ENCODE measurements around the gene LAMA2. TPM values are rescaled to one million over a fixed set of nuclear protein-coding genes. Genes with fewer than 3 reads are reported as not detected.

Gene LAMA2
- polyA plus RNA-seq, 3 donors = not detected

- H3K4me2 ChIP-seq (replicated peaks; ENCODE audit: extremely low read depth, low read length, poor library complexity, severe bottlenecking) = no peak overlapping the region
- no peak for TF ChIP-seq CTCF (IDR thresholded peaks at IDR 0.05)
- no peaks in the 10 kb centered on the region for H3K4me1 ChIP-seq (ENCODE audit: control insufficient read depth in 1 of 2, insufficient read depth in 2 of 2, low read length in 2 of 2)
- intact Hi-C loops (cut with micrococcal nuclease) = no loop called here
- no peak overlapping the region for H3K4me3 Mint-ChIP-seq
- WGBS (ENCODE audit: insufficient coverage) = 78% methylated on average over 3 of the region's 4 CpGs
- H3K36me3 Mint-ChIP-seq = no peaks in the 10 kb centered on the region
- no peaks in the 10 kb centered on the region for H3K36me3 ChIP-seq (replicated peaks in 1 of 2; ENCODE audit: control insufficient read depth in 1 of 2, insufficient read depth in 2 of 2, low read length in 2 of 2)
- no peaks in the 10 kb centered on the region for H3K9me3 ChIP-seq (replicated peaks in 1 of 2; ENCODE audit: control insufficient read depth in 1 of 2, insufficient read depth in 1 of 2, low read length in 2 of 2)
- H3K27me3 ChIP-seq (ENCODE audit: control insufficient read depth in 2 of 2, insufficient read depth in 2 of 2, low read length in 2 of 2) = no peaks in the 10 kb centered on the region
- H3K27me3 Mint-ChIP-seq (ENCODE audit: low read depth in 3 of 3) = peaks cover 0 to 2% (median 0%) of the 10 kb centered on the region in 3 donors
- no peaks in the 10 kb centered on the region for H4K20me1 ChIP-seq (ENCODE audit: insufficient read depth, low read length)
- H3K27ac Mint-ChIP-seq = no peak overlapping the region
- H3K9me3 Mint-ChIP-seq = peaks cover 0 to 3% (median 0%) of the 10 kb centered on the region in 7 donors
- no peak overlapping the region for H2AFZ ChIP-seq (ENCODE audit: insufficient read depth, low read depth, low read length, poor library complexity, severe bottlenecking)
- no peak overlapping the region for H3K4me3 ChIP-seq (replicated peaks in 1 of 3; ENCODE audit: low read depth in 2 of 3, low read length in 3 of 3)
- no peak overlapping the region for H3K9ac ChIP-seq (ENCODE audit: insufficient read depth, low read length, poor library complexity, severe bottlenecking)
- no peak overlapping the region for H3K27ac ChIP-seq (ENCODE audit: low read depth in 1 of 2, low read length in 2 of 2)
- no peaks in the 10 kb centered on the region for H3K4me1 Mint-ChIP-seq
- H3K79me2 ChIP-seq (ENCODE audit: insufficient read depth, low read length) = no peaks in the 10 kb centered on the region
- DNase-seq = no peak
These were observed 327.7 kb downstream of the LAMA2 start for GRCh38 chr6:129210684-129211083.

DNA sequence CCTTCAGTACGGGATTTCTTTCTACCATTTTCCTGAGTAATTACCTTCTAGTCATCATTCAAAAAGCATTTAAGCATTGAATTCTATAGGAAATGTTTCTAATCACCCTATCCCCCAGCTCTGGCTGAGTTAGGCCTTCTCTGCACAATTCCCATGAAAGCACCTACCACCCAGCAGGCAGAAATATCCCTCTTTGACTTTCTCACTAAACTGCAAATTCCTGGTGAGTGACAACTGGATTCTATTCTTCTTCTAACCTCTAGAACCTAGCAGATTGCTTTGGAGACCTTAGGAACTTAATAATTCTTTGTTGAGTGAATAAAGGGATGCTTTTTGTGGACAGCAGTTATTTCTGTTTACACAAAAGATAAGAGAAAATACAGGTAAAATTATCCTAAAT, 328.7 kb downstream of the LAMA2 start:
- Histone ChIP-seq H3K27me3 (ENCODE audit: control insufficient read depth in 2 of 2, insufficient read depth in 2 of 2, low read length in 2 of 2) (no peaks in the 10 kb centered on the region), H3K4me1 (ENCODE audit: control insufficient read depth in 1 of 2, insufficient read depth in 2 of 2, low read length in 2 of 2) (no peaks in the 10 kb centered on the region), H3K9me3 (replicated peaks in 1 of 2; ENCODE audit: control insufficient read depth in 1 of 2, insufficient read depth in 1 of 2, low read length in 2 of 2) (no peaks in the 10 kb centered on the region), H4K20me1 (ENCODE audit: insufficient read depth, low read length) (no peaks in the 10 kb centered on the region), H3K36me3 (replicated peaks in 1 of 2; ENCODE audit: control insufficient read depth in 1 of 2, insufficient read depth in 2 of 2, low read length in 2 of 2) (no peaks in the 10 kb centered on the region), H3K27ac (ENCODE audit: low read depth in 1 of 2, low read length in 2 of 2) (no peak overlapping the region), H3K79me2 (ENCODE audit: insufficient read depth, low read length) (no peaks in the 10 kb centered on the region), H3K4me2 (replicated peaks; ENCODE audit: extremely low read depth, low read length, poor library complexity, severe bottlenecking) (no peak overlapping the region), H2AFZ (ENCODE audit: insufficient read depth, low read depth, low read length, poor library complexity, severe bottlenecking) (no peak overlapping the region), H3K9ac (ENCODE audit: insufficient read depth, low read length, poor library complexity, severe bottlenecking) (no peak overlapping the region), H3K4me3 (replicated peaks in 1 of 3; ENCODE audit: low read depth in 2 of 3, low read length in 3 of 3) (no peak overlapping the region)
- WGBS (ENCODE audit: insufficient coverage) = 80% methylated on average over 1 of the region's 1 CpG
- no peaks in the 10 kb centered on the region for H3K36me3 Mint-ChIP-seq
- peaks cover 0 to 3% (median 0%) of the 10 kb centered on the region in 7 donors for H3K9me3 Mint-ChIP-seq
- peaks cover 0 to 2% (median 0%) of the 10 kb centered on the region in 3 donors for H3K27me3 Mint-ChIP-seq (ENCODE audit: low read depth in 3 of 3)
- H3K4me3 Mint-ChIP-seq = no peak overlapping the region
- intact Hi-C loops (cut with micrococcal nuclease) = no loop called here
- no peak for DNase-seq
- no peak overlapping the region for H3K27ac Mint-ChIP-seq
- H3K4me1 Mint-ChIP-seq = no peaks in the 10 kb centered on the region
- no peak for TF ChIP-seq CTCF (IDR thresholded peaks at IDR 0.05)
